SK-N-MC (cell line): ENCODE measurements around the gene FOSL2.

Source experiments
- EZH2 ChIP-seq: fragments of 200-600 bp; sonication (generic); IDR thresholded peaks from one replicate; pipeline ENCODE4 v1.6.1; 2017; ENCODE audit warnings: antibody characterized with exemption
- FOXP2 ChIP-seq: optimal IDR thresholded peaks from 2 replicates; pipeline ENCODE3; 2011; ENCODE audit warnings: mild to moderate bottlenecking, moderate library complexity; ENCODE audit not compliant: insufficient read depth; ENCODE audit errors: extremely low read length, control extremely low read depth
- POLR2AphosphoS5 ChIP-seq: IDR thresholded peaks from 2 replicates; pipeline ENCODE4 v1.6.1; 2012; ENCODE audit warnings: mild to moderate bottlenecking, low read depth, low read length, borderline replicate concordance

DNA sequence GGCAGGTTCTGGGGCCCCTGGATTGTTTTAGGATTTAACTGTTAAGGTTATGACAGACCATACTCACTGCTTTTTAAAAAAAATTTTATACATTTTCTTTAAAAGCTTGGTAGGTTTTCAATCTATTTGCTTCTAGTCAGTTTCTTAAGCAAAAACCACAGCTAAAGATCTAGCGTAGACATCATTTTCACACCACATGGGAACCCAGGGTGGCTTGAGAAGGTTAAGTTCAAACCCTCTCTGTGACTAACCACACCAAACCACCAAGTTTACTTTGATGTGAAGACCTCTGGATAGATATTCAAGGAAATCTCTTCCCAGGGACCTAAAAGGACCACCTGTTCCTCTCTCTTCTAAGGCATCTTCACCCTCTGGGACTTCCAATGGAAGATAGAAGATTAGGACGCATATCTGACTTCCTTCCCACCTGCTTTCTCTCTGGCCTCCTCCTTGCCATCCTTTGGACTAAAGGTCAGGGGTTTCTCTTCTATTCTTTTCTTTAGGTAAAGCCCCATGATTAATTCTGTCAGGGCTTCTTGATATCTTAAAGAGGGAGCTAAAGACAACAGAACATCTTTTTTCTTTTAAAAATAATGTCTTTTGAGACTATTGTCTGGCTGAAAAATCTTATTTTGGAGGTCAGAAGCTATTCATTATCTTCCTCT is 32.3 kb downstream of the FOSL2 start:
- TF ChIP-seq POLR2AphosphoS5: no peak
- no peak for TF ChIP-seq EZH2
- TF ChIP-seq FOXP2: no peak
